Transverse colon (tissue), 4 donors: ENCODE results near the gene CXCL1. TPM values are rescaled to one million over a fixed set of nuclear protein-coding genes. Genes with fewer than 3 reads are reported as not detected.

Experiments
- DNase-seq: peaks from one replicate; pipeline ENCODE4 v3.0.0-alpha.2; 2019
- H3K27ac ChIP-seq, 4 donors: fragments of 200-600 bp; sonication (generic); 2 replicates each; pipeline ENCODE4 v1.5.1; 2016 to 2018; ENCODE audit warnings: inconsistent platforms in 4 of 4
- H3K27me3 ChIP-seq: fragments of 200-600 bp; sonication (generic); 2 replicates; pipeline ENCODE4 v1.5.1; 2017; ENCODE audit warnings: inconsistent platforms
- H3K36me3 ChIP-seq, 4 donors: fragments of 200-600 bp; sonication (generic); 2 replicates each; pipeline ENCODE4 v1.5.1; 2017 to 2019; ENCODE audit warnings: inconsistent platforms in 4 of 4
- H3K4me1 ChIP-seq, 4 donors: fragments of 200-600 bp; sonication (generic); 2 replicates each; pipeline ENCODE4 v1.5.1; 2017 to 2020; ENCODE audit warnings: inconsistent platforms in 4 of 4
- H3K4me3 ChIP-seq, 4 donors: fragments of 200-600 bp; sonication (generic); 1 replicate in 1 of 4; 2 replicates in 3 of 4; pipeline versions ENCODE4 v1.5.1 to v1.6.1; 2017 to 2019; ENCODE audit warnings: inconsistent platforms in 4 of 4
- H3K9me3 ChIP-seq, 2 donors: fragments of 200-600 bp; sonication (generic); 2 replicates each; pipeline ENCODE4 v1.5.1; 2017 to 2019; ENCODE audit warnings: inconsistent platforms in 2 of 2
- CTCF ChIP-seq, 5 experiments: fragments of 200-600 bp in 3 of 5; fragments of 450-650 bp in 2 of 5; sonication (generic) in 3 of 5; IDR thresholded peaks; 1 replicate in 2 of 5; 2 replicates in 3 of 5; pipeline ENCODE4 v1.5.1; 2016 to 2017; ENCODE audit warnings: antibody characterized with exemption in 5 of 5, inconsistent platforms in 3 of 5, mild to moderate bottlenecking in 2 of 5, moderate library complexity in 1 of 5
- EP300 ChIP-seq: sonication (generic); formaldehyde crosslinking; IDR thresholded peaks from one replicate; pipeline ENCODE4 v1.6.1; 2017; ENCODE audit warnings: antibody characterized with exemption, low read depth
- POLR2A ChIP-seq: fragments of 450-650 bp; IDR thresholded peaks from one replicate; pipeline ENCODE4 v1.6.1; 2016; ENCODE audit warnings: antibody characterized with exemption, mild to moderate bottlenecking, moderate library complexity
- POLR2AphosphoS5 ChIP-seq, 3 donors: sonication (generic); formaldehyde crosslinking; IDR thresholded peaks; one replicate each; pipeline ENCODE4 v1.6.1; 2016; ENCODE audit warnings: antibody characterized with exemption in 3 of 3
- WGBS, 2 donors: methylation state at CpG; one replicate each; pipeline ENCODE4 v1.1.5; 2018; ENCODE audit warnings: low coverage in 1 of 2; 5-methylcytosine and 5-hydroxymethylcytosine counted together
- in situ Hi-C, 4 donors: fragments of 200-750 bp; cut with MboI; loops; one replicate each; pipeline versions ENCODE4 v1.15.0 to v1.15.1; 2017; ENCODE audit warnings: low sequenced_read_pairs in 3 of 4, low pct_ligation_motif_present in 1 of 4, low pct_unique_long_range_greater_than_20kb in 1 of 4
- intact Hi-C: fragments of 100-400 bp; cut with DNase I; formaldehyde crosslinking; loops from one replicate; pipeline ENCODE4 v1.15.1; 2023; ENCODE audit warnings: low total_unique reads
- total RNA-seq, 4 donors: library from RNA; depleted of rRNA; stranded (reverse); fragments of >200 nt; gene quantifications; one replicate each; pipeline ENCODE4 v1.1.0, GENCODE V29; 2016

Gene CXCL1
- total RNA-seq, 4 donors from 2014 or later: 1.00 to 36.3 (median 15.4) TPM

- intact Hi-C loops: no loop called here
- in situ Hi-C loops: no loop called here
- no peaks in the 10 kb centered on the region for H3K36me3 ChIP-seq
- no peak overlapping the region for H3K27ac ChIP-seq
- H3K4me3 ChIP-seq: no peak overlapping the region
- no peaks in the 10 kb centered on the region for H3K9me3 ChIP-seq
- TF ChIP-seq EP300 (no peak), POLR2AphosphoS5 (IDR thresholded peaks at IDR 0.05) (peak in 1 of 3 donors; percentile 31)
- WGBS, 2 donors: 95% methylated on average over 1 of the region's 1 CpG; no CpG with 5 or more reads in 1 of the 2 donors
- H3K27me3 ChIP-seq: no peaks in the 10 kb centered on the region
- no peak for DNase-seq
- H3K4me1 ChIP-seq: peaks cover 0 to 20% (median 15%) of the 10 kb centered on the region in 4 donors
These were observed 22.7 kb downstream of the CXCL1 start for GRCh38 chr4:73891739-73892405.

GRCh38 chr4:73892966-73893365 is 23.8 kb downstream of the CXCL1 start:
- Histone ChIP-seq H3K36me3 (no peaks in the 10 kb centered on the region), H3K9me3 (no peaks in the 10 kb centered on the region), H3K4me1 (peaks cover 0 to 20% (median 15%) of the 10 kb centered on the region in 4 donors), H3K27ac (no peak overlapping the region), H3K27me3 (no peaks in the 10 kb centered on the region), H3K4me3 (no peak overlapping the region)
- TF ChIP-seq POLR2A: no peak
- no peak for TF ChIP-seq CTCF (IDR thresholded peaks at IDR 0.05)
- in situ Hi-C loops (no loop called here), intact Hi-C loops (no loop called here)
- 67 to 93% methylated on average over 2 to 3 of the region's 3 CpGs for WGBS, 2 donors
- no peak for DNase-seq

DNA sequence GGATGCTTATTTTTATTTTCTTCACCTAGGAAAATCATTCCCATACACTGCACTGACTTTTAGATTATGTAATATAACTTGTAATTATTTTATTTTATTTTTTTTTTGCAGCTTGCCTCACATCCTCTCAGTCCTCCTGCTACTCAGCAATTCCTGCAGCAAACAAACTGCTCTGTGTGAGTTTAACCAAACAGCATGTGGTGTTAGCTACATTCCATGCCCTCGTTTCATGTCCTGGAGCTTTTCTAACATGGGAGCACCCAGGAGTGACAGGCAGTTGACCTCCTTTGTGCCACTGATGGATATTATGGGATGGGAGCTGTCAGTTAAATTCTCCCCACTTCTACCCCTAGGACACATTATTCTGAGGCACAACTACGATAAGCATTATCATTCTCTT is 24.8 kb downstream of the CXCL1 start:
- intact Hi-C loops: no loop called here
- Histone ChIP-seq H3K4me1 (peaks cover 0 to 20% (median 15%) of the 10 kb centered on the region in 4 donors), H3K4me3 (no peak overlapping the region), H3K27ac (no peak overlapping the region), H3K9me3 (no peaks in the 10 kb centered on the region), H3K27me3 (no peaks in the 10 kb centered on the region), H3K36me3 (no peaks in the 10 kb centered on the region)
- in situ Hi-C loops: no loop called here
- WGBS, 2 donors: 37 to 67% methylated on average over 1 to 2 of the region's 2 CpGs
- no peak for TF ChIP-seq CTCF (IDR thresholded peaks at IDR 0.05)
- no peak for TF ChIP-seq POLR2A
- TF ChIP-seq POLR2AphosphoS5 (IDR thresholded peaks at IDR 0.05): no peak
- no peak for TF ChIP-seq EP300
- DNase-seq: no peak

DNA sequence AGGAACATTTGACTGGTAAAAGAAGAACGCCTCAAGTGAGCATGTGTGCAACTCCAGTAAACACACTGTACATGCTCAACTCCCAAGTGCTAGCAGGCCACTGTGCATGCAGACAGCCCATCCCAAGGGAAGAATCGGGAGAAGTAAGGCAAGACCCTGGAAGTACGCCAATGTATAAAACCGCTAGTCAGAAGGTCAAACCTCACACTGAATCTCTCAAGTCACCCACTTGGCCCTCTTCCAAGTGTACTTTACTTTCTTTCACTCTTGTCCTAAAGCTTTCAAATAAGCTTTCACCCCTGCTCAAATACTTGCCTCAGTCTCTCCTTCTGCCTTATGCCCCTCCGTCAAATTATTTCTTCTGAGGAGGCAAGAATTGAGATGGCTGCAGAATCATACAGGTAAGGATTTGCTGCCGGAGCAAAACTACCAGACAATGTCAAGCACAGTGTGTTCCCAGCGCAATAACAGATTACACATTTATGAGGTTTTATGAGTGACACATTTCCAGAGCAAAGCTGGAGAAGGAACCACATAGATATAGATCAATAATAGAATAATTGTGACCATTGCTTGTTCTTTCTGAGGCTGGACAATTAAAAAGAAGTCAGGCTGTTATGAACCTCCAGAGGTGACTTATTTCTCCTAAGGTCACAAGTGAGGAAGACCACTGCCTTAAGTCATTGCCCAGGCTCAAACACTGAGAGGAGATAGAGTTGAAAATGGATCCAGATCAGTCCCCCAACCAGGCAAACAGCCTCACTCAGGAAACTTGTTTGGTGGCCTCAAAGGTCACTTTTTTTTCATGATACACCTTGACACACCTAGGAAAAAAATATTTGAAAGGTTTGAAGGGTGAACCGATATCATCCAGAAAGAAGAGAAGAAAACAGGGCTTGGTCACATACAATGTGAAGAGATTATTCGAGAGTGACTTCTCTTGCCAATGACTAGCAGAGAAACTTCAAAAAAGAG is 26.3 kb downstream of the CXCL1 start:
- H3K4me1 ChIP-seq: peaks cover 0 to 20% (median 15%) of the 10 kb centered on the region in 4 donors
- in situ Hi-C loops: no loop called here
- peak overlapping the region in 2 of 4 donors; percentile 1 to 7 for H3K4me3 ChIP-seq
- H3K27me3 ChIP-seq: no peaks in the 10 kb centered on the region
- no peaks in the 10 kb centered on the region for H3K9me3 ChIP-seq
- H3K27ac ChIP-seq: peak overlapping the region; percentile 47 to 75 (median 68)
- peak; percentile 18 for DNase-seq
- intact Hi-C loops: no loop called here
- no peak for TF ChIP-seq CTCF (IDR thresholded peaks at IDR 0.05)
- TF ChIP-seq EP300: no peak
- TF ChIP-seq POLR2A: no peak
- TF ChIP-seq POLR2AphosphoS5 (IDR thresholded peaks at IDR 0.05): peak in 1 of 3 donors; percentile 28
- WGBS, 2 donors: 42 to 61% methylated on average over 8 to 9 of the region's 9 CpGs
- H3K36me3 ChIP-seq: no peaks in the 10 kb centered on the region
